GM12878 (cell line): Measurements from ENCODE around the gene DALRD3. TPM values are rescaled to one million over a fixed set of nuclear protein-coding genes. Genes with fewer than 3 reads are reported as not detected.

Experiments used
- ASH2L ChIP-seq: fragments of 300-600, 200-600 bp; sonication (generic); IDR thresholded peaks from 2 replicates; pipeline ENCODE4 v1.6.1; 2017; ENCODE audit warnings: low read depth, mild to moderate bottlenecking, borderline replicate concordance
- BCL11A ChIP-seq: IDR thresholded peaks from 2 replicates; pipeline ENCODE4 v1.6.1; 2011; ENCODE audit warnings: low read depth, low read length
- BHLHE40 ChIP-seq, 2 experiments: fragments of 450-650 bp in 1 of 2; IDR thresholded peaks; 2 replicates each; pipeline ENCODE4 v1.6.1; 2011 to 2017; ENCODE audit warnings: low read depth in 2 of 2, borderline replicate concordance in 1 of 2, improper control_type of control experiment in 1 of 2, low read length in 1 of 2, mild to moderate bottlenecking in 1 of 2
- CHD2 ChIP-seq: IDR thresholded peaks from 2 replicates; pipeline ENCODE4 v1.6.1; 2011; ENCODE audit warnings: low read depth, low read length, improper control_type of control experiment, borderline replicate concordance
- DPF2 ChIP-seq: fragments of 450-650 bp; IDR thresholded peaks from 2 replicates; pipeline ENCODE4 v1.6.1; 2017; ENCODE audit warnings: mild to moderate bottlenecking
- EED ChIP-seq: sonication (generic); IDR thresholded peaks from 2 replicates; pipeline ENCODE4 v1.6.1; 2016; ENCODE audit warnings: antibody characterized with exemption, low read depth
- EZH2 ChIP-seq: IDR thresholded peaks from 2 replicates; pipeline ENCODE4 v1.6.1; 2012; ENCODE audit warnings: low read depth, mild to moderate bottlenecking, control low read depth, inconsistent platforms, low read length, borderline replicate concordance; ENCODE audit not compliant: control insufficient read depth
- FOS ChIP-seq: IDR thresholded peaks from 3 replicates; pipeline ENCODE4 v1.6.1; 2011; ENCODE audit warnings: borderline replicate concordance; ENCODE audit not compliant: insufficient read length; ENCODE audit errors: extremely low read depth
- IKZF1 ChIP-seq: fragments of 450-650 bp; conservative IDR thresholded peaks from 2 replicates; pipeline ENCODE4 v1.6.1; 2017; ENCODE audit warnings: antibody characterized with exemption, mild to moderate bottlenecking
- KLF5 ChIP-seq: fragments of 450-650 bp; IDR thresholded peaks from 2 replicates; pipeline ENCODE4 v1.6.1; 2014; ENCODE audit warnings: mild to moderate bottlenecking; ENCODE audit not compliant: partially characterized antibody
- MXI1 ChIP-seq: fragments of 150-350 bp; IDR thresholded peaks from 2 replicates; pipeline ENCODE4 v1.6.1; 2011; ENCODE audit warnings: low read depth, mild to moderate bottlenecking, inconsistent platforms, low read length, improper control_type of control experiment
- MYB ChIP-seq: fragments of 150-350 bp; IDR thresholded peaks from 2 replicates; pipeline ENCODE4 v1.6.1; 2014; ENCODE audit warnings: mild to moderate bottlenecking, low read depth, low read length, borderline replicate concordance
- MYC ChIP-seq: IDR thresholded peaks from 2 replicates; pipeline ENCODE4 v1.6.1; 2011; ENCODE audit warnings: mild to moderate bottlenecking, low read length, moderate library complexity, inconsistent platforms; ENCODE audit not compliant: insufficient read depth, insufficient replicate concordance, insufficient read length, severe bottlenecking
- NR2C2 ChIP-seq: IDR thresholded peaks from 2 replicates; pipeline ENCODE4 v1.6.1; 2011; ENCODE audit warnings: borderline replicate concordance, low read depth; ENCODE audit not compliant: control insufficient read depth, insufficient read length
- NRF1 ChIP-seq: conservative IDR thresholded peaks from 2 replicates; pipeline ENCODE4 v1.6.1; 2011; ENCODE audit warnings: mild to moderate bottlenecking, low read depth, low read length, improper control_type of control experiment
- PAX8 ChIP-seq: fragments of 450-650 bp; IDR thresholded peaks from 2 replicates; pipeline ENCODE4 v1.6.1; 2017; ENCODE audit warnings: mild to moderate bottlenecking, moderate library complexity
- PML ChIP-seq: IDR thresholded peaks from 2 replicates; pipeline ENCODE4 v1.6.1; 2012; ENCODE audit warnings: low read length, inconsistent platforms
- RB1 ChIP-seq: fragments of 450-650 bp; formaldehyde crosslinking; IDR thresholded peaks from 2 replicates; pipeline ENCODE4 v1.6.1; 2017; ENCODE audit warnings: mild to moderate bottlenecking, borderline replicate concordance
- RUNX3 ChIP-seq: IDR thresholded peaks from 2 replicates; pipeline ENCODE4 v1.6.1; 2012; ENCODE audit warnings: low read length, inconsistent platforms
- SMC3 ChIP-seq: IDR thresholded peaks from 2 replicates; pipeline ENCODE4 v1.6.1; 2011; ENCODE audit warnings: low read length, improper control_type of control experiment, borderline replicate concordance
- STAT3 ChIP-seq: IDR thresholded peaks from 2 replicates; pipeline ENCODE4 v1.6.1; 2011; ENCODE audit warnings: low read depth, low read length, improper control_type of control experiment
- TARDBP ChIP-seq: IDR thresholded peaks from 2 replicates; pipeline ENCODE4 v1.6.1; 2016; ENCODE audit warnings: borderline replicate concordance
- TCF3 ChIP-seq: IDR thresholded peaks from 2 replicates; pipeline ENCODE4 v1.6.1; 2012; ENCODE audit warnings: low read depth, mild to moderate bottlenecking, low read length, borderline replicate concordance; ENCODE audit not compliant: insufficient read depth
- ZNF217 ChIP-seq: fragments of 450-650 bp; IDR thresholded peaks from 2 replicates; pipeline ENCODE4 v1.6.1; 2017; ENCODE audit warnings: antibody characterized with exemption, mild to moderate bottlenecking
- polyA plus RNA-seq, 11 experiments: library from polyadenylated mRNA; depleted of rRNA in 4 of 11; unstranded in 6 of 11; stranded (reverse) in 5 of 11; fragments of >200 nt; fragmentation: Nextera tagmentation in 4 of 11; fragmentation: Illumina TruSeq in 1 of 11; extraction: Ambion mirVana in 4 of 11; extraction: Trizol in 1 of 11; gene quantifications; 1 replicate in 1 of 11; 2 replicates in 10 of 11; pipeline versions ENCODE4 v1.2.1 to v1.2.3, GENCODE V29; 2011 to 2016; ENCODE audit warnings: inconsistent platforms in 2 of 11, missing spikeins in 2 of 11, low read depth in 1 of 11
- total RNA-seq, 4 experiments: library from RNA; depleted of rRNA in 3 of 4; stranded (reverse); fragments of >200 nt in 3 of 4; fragmentation: Illumina TruSeq in 1 of 4; extraction: Trizol in 1 of 4; gene quantifications; 2 replicates each; pipeline versions ENCODE4 v1.2.1 to v1.2.3, GENCODE V29; 2013 to 2021
- TF ChIP-seq, protein P1 (sequence below): fragments of 450-650 bp; IDR thresholded peaks from 2 replicates; pipeline ENCODE4 v1.6.1; 2014; ENCODE audit warnings: mild to moderate bottlenecking
- TF ChIP-seq, protein P2 (sequence below): IDR thresholded peaks from 2 replicates; pipeline ENCODE4 v1.6.1; 2011; ENCODE audit warnings: low read depth, mild to moderate bottlenecking, low read length, moderate library complexity, borderline replicate concordance; ENCODE audit errors: extremely low read depth
- TF ChIP-seq, protein P3 (sequence below): IDR thresholded peaks from 2 replicates; pipeline ENCODE4 v1.6.1; 2012; ENCODE audit warnings: low read depth, low read length, improper control_type of control experiment
- TF ChIP-seq, protein P4 (sequence below): IDR thresholded peaks from 2 replicates; pipeline ENCODE4 v1.6.1; 2012; ENCODE audit warnings: low read length, inconsistent platforms

DALRD3 gene
- total and polyA plus RNA-seq, 10 of the 15 experiments (the other 5 are each of a cell fraction or from before 2014, with no cell fraction given), result 10.1 to 28.2 (median 21.6) TPM

DNA sequence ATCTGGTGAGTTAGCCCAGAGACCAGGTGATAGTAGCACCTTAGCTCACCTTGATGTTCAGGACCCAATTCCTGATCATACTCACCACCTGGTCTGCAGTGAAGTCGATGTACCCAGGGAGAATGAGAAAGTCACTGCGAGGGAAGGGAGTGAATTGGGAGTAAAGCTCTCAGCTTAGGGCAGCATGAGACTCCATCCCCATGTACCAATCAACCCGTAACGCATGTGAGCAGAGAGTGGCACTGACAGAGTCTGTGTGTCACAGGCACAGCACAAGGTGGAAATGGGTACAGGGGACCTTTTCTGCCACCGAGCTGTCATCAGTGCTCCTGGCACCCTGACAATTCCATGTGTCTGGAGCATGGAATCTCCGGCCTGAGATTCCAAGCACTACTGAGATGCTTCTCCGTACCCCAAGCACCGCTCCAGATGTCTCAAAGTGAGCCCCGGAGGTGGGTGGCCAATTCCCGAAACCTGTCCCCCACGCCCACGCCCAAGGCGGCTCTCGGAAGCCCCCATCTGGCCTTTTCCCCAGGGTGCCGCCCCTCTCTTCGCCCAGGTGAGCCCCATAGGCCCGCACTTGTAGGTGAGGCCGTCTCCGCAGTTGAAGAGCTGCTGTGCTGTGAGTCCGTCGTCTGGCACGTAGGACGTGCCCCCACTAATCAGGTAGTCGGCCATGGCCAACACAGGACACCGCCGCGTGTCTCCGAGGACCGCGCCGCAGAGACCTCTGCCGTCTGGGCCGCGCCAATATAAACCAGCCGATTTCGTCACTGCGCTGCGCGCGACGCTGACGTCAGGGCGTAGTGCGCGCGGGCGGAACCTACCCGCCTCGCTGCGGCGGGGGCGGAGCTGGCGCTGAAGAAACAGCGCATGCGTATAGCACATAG, 10.5 kb upstream of the DALRD3 start, which contains the start of gene IMPDH2 (continued):
- no peak for TF ChIP-seq EZH2
- no peak for TF ChIP-seq STAT3
- peak; percentile 89 for TF ChIP-seq MYC
- peak; percentile 7; the same call in 1 of the 2 replicates for TF ChIP-seq SMC3
- TF ChIP-seq, protein P1, sequence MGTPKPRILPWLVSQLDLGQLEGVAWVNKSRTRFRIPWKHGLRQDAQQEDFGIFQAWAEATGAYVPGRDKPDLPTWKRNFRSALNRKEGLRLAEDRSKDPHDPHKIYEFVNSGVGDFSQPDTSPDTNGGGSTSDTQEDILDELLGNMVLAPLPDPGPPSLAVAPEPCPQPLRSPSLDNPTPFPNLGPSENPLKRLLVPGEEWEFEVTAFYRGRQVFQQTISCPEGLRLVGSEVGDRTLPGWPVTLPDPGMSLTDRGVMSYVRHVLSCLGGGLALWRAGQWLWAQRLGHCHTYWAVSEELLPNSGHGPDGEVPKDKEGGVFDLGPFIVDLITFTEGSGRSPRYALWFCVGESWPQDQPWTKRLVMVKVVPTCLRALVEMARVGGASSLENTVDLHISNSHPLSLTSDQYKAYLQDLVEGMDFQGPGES, result peak; percentile 22; the same call in 1 of the 2 replicates
- peak; percentile 67 for TF ChIP-seq DPF2
- no peak for TF ChIP-seq NR2C2
- peak in 1 of 2 experiments; percentile 60; a peak in 1 of 4 replicates for TF ChIP-seq BHLHE40 (IDR thresholded peaks at IDR 0.05; ENCODE audit: borderline replicate concordance in 1 of 2, low read depth in 2 of 2, low read length in 1 of 2)
- no peak for TF ChIP-seq ASH2L
- no peak for TF ChIP-seq TARDBP
- TF ChIP-seq, protein P2, sequence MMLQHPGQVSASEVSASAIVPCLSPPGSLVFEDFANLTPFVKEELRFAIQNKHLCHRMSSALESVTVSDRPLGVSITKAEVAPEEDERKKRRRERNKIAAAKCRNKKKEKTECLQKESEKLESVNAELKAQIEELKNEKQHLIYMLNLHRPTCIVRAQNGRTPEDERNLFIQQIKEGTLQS, result no peak
- TF ChIP-seq MXI1, result peak; percentile 92
- TF ChIP-seq KLF5, result peak; percentile 82
- no peak for TF ChIP-seq PAX8
- TF ChIP-seq FOS, result no peak
- TF ChIP-seq BCL11A, result no peak
- peak; percentile 65 for TF ChIP-seq IKZF1
- no peak for TF ChIP-seq MYB
- TF ChIP-seq RB1, result no peak; the same call in 1 of the 2 replicates
- peak; percentile 57 for TF ChIP-seq CHD2
- TF ChIP-seq, protein P3, sequence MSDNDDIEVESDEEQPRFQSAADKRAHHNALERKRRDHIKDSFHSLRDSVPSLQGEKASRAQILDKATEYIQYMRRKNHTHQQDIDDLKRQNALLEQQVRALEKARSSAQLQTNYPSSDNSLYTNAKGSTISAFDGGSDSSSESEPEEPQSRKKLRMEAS, result peak; percentile 93
- TF ChIP-seq, protein P4, sequence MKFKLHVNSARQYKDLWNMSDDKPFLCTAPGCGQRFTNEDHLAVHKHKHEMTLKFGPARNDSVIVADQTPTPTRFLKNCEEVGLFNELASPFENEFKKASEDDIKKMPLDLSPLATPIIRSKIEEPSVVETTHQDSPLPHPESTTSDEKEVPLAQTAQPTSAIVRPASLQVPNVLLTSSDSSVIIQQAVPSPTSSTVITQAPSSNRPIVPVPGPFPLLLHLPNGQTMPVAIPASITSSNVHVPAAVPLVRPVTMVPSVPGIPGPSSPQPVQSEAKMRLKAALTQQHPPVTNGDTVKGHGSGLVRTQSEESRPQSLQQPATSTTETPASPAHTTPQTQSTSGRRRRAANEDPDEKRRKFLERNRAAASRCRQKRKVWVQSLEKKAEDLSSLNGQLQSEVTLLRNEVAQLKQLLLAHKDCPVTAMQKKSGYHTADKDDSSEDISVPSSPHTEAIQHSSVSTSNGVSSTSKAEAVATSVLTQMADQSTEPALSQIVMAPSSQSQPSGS, result no peak
- TF ChIP-seq RUNX3, result no peak
- TF ChIP-seq ZNF217, result no peak
- TF ChIP-seq TCF3, result peak; percentile 70; the same call in 1 of the 2 replicates
- TF ChIP-seq NRF1, result peak; percentile 71
- peak; percentile 54; the same call in 1 of the 2 replicates for TF ChIP-seq EED
- no peak for TF ChIP-seq PML
